GM04503 (cell line): Measurements from ENCODE around the gene G6PC3.

Experiments used
- DNase-seq: peaks from one replicate; pipeline ENCODE4 v3.0.0-alpha.2; 2012; ENCODE audit warnings: low read depth

G6PC3 gene

DNA sequence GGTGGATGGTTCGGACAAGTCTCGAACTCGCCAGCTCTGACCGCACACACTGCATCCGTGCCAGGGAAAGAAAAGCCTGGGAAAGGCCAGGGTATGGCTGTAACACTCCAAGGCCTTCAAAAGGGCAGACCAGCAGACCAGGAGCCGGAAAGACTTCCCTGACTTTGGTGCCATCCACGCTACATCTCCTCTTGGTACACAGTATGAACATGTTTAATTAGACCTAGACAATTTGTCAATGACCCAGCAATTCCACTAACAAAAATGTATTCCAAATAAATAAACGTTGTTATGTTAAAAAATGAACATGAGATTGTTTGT, 53.5 kb downstream of the G6PC3 start:
- no peak for DNase-seq
